Measurements from ENCODE around the gene GNAZ. TPM values are rescaled to one million over a fixed set of nuclear protein-coding genes. Genes with fewer than 3 reads are reported as not detected.

GNAZ gene
- polyA plus RNA-seq, 2 of the 4 experiments (the other 2 are of a cell fraction) = 1.9 to 2.5 TPM

GRCh38 chr22:23097412-23098229 is 27.3 kb downstream of the GNAZ start:
- no peak for ATAC-seq
- FAIRE-seq = no peak
- CTCF ChIA-PET = interaction anchor here (1.3 kb wide), 1 partner anchor 141 kb away, joined by 3 read pairs; no protein-coding TSS in a partner anchor

GRCh38 chr22:23098230-23098705 is 27.9 kb downstream of the GNAZ start:
- POLR2A ChIA-PET = no interaction called here
- TF ChIP-seq POLR2A (IDR thresholded peaks at IDR 0.05; ENCODE audit: low read length) (no peak), BCL3 (IDR thresholded peaks at IDR 0.05) (no peak), TP53 (CRISPR knock-in tag; IDR thresholded peaks at IDR 0.05) (no peak), CTCF (IDR thresholded peaks at IDR 0.05) (no peak), FOSB (CRISPR knock-in tag; IDR thresholded peaks at IDR 0.05) (no peak), CHD4 (IDR thresholded peaks at IDR 0.05; ENCODE audit: borderline replicate concordance) (no peak), CBX8 (IDR thresholded peaks at IDR 0.05) (no peak), RARB (CRISPR knock-in tag; IDR thresholded peaks at IDR 0.05) (no peak), EHMT2 (IDR thresholded peaks at IDR 0.05; ENCODE audit: low read depth) (no peak), EP300 (IDR thresholded peaks at IDR 0.05) (no peak), MYC (IDR thresholded peaks at IDR 0.05; ENCODE audit: borderline replicate concordance, low read length) (no peak), SMC3 (IDR thresholded peaks at IDR 0.05) (no peak), NR3C1 (IDR thresholded peaks at IDR 0.05) (no peak), HOXB13 (CRISPR knock-in tag; IDR thresholded peaks at IDR 0.05; ENCODE audit: low read depth) (no peak)
- ATAC-seq (no peak), FAIRE-seq (no peak), DNase-seq (ENCODE audit: low read depth in 1 of 2, low spot score in 1 of 2) (no peak)
- WGBS (ENCODE audit: missing lambda C conversion rate) = 80% methylated on average over 4 of the region's 5 CpGs
- H3K27ac ChIP-seq = no peak overlapping the region
- no peaks in the 10 kb centered on the region for H3K9me3 ChIP-seq
- H3K4me1 ChIP-seq = no peaks in the 10 kb centered on the region
- H3K4me2 ChIP-seq = no peak overlapping the region
- no peak overlapping the region for H3K4me3 ChIP-seq
- CTCF ChIA-PET = no interaction called here

More at GRCh38 chr22:23097412-23098229, 27.3 kb downstream of the GNAZ start:
- no peaks in the 10 kb centered on the region for H3K4me1 ChIP-seq
- no peak overlapping the region for H3K27ac ChIP-seq
- POLR2A ChIA-PET = no interaction called here
- no peak for DNase-seq (ENCODE audit: low read depth in 1 of 2, low spot score in 1 of 2)
- 86% methylated on average over 1 of the region's 16 CpGs for WGBS (ENCODE audit: missing lambda C conversion rate)
- TF ChIP-seq ATOH8 (CRISPR knock-in tag; IDR thresholded peaks at IDR 0.05; ENCODE audit: low read depth) (no peak), USF2 (IDR thresholded peaks at IDR 0.05) (no peak), ESRRA (IDR thresholded peaks at IDR 0.05; ENCODE audit: borderline replicate concordance, low read length) (no peak), TFCP2L1 (CRISPR knock-in tag; IDR thresholded peaks at IDR 0.05) (no peak)
- no peak overlapping the region for H3K4me3 ChIP-seq
- no peak overlapping the region for H3K4me2 ChIP-seq
- H3K9me3 ChIP-seq = no peaks in the 10 kb centered on the region

Measured in A549 (cell line).